Measurements from ENCODE around the gene TCF7. TPM values are rescaled to one million over a fixed set of nuclear protein-coding genes. Genes with fewer than 3 reads are reported as not detected.

TCF7 gene
- 2.7 TPM for polyA plus RNA-seq (2013, experiment 1 of 2; ENCODE audit: insufficient read length)
- 0.82 TPM for polyA plus RNA-seq (2013, experiment 2 of 2; ENCODE audit: insufficient read length)

DNA sequence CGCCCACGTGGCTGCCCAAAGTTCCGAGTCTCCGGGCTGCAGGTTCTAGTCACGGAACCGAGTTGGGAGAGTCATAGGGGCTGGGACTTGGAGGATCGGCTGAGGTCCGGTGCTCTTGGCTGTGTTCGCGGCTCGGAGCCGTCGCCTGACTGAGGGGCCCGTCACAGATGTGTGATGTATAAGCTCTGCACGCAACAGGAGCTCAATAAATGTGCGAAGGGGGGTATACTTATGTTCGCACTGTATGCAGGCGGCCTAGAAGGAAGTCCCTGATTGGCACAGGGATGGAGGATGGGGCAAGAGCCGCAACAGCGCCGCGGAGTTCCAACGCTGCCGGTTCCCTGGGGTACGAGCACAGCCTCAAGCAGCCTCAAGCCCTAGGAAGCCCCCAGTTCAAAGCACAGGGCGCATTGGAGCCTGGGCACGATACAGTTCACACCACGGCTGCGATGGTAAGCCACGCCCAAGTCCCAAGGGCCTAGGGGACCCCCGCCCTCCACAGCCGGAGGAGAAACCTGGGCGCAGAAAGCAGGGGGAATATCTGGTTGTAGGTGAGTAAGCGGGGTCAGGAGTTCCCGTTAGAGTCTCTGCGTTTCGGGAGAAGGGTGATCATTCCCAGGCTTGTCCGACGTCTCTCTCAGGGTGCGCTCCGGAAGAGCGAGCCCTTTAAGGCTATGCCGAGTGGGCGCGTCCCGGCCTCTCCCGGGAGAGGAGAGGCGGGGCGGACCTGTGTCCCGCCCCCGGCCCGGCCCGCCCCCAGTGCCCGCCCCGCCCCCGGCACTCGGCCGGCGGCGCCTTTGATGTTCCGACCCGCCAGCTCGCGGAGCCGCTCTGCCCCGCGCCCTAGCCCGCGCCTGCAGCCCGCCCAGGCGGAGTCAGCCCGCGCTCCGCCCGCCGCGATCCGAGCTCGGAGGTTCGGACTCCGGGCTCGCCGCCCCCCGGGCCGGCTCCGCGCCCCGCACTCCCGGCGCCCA, at the start of gene TCF7:
TSS of gene TCF7 (plus strand) at position 780 of the 974 bp plus-strand sequence. CDS start 226 bp downstream, outside the sequence.
- peak; percentile 76 for DNase-seq

DNA sequence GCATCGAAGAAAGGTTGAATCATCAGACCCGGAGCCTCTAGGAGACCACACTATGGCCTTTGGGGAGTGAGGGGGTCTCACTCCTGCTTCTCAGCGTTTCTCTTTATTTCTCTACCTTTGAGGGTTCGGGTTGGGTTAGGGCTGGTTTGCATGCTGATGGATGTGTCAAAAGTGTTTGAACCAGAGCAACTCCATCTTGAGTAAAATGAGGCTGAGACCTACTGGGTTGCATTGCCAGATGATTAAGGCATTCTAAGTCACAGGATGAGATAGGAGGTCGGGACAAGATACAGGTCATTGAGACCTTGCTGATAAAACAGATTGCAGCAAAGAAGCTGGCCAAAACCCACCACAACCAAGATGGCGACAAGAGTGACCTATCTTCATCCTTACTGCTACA, 44.9 kb upstream of the TCF7 start:
- DNase-seq, result no peak

DNA sequence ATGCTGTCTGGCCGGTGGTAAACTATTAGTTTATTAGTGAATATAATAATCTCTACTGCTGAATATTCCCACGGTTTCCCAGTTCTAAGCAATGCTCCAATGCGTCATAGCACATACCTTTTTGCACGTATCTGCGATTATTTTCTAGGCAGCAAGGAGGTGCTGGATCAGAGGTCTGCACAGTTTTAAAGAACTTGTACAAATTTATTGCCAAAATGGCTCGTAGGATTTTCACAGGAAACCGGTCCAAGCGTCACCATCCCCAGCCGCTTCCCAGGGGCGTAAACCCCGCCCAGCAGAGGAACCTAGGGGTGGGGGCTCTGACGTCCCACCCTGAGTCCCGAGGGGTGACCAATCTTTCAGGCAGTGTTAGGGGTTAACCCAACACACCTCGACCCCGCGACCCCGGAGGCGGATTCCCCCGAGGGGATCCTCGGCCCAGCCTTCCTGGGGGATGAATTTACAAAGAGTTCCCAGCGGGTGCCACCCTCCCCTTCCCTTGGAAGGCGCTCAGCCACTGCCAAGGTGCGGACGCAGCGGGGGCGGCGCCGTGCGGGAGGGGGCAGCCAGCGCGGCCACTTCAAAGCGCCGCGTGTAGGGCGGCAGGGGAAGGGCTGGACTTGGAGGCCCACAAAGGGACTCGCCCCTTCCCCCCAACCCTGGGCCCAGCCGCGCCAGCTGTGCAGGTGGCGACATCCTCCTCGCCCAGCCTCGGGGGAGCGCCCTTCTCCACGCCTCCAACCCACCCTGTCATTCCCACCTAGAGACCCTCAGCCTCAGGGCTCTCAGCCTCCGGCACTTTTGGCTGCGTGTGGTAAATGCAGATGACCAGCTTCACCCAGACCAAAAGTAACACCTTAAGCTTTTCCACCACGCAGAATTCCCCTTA, 43.5 kb upstream of the TCF7 start:
- no peak for DNase-seq

DNA sequence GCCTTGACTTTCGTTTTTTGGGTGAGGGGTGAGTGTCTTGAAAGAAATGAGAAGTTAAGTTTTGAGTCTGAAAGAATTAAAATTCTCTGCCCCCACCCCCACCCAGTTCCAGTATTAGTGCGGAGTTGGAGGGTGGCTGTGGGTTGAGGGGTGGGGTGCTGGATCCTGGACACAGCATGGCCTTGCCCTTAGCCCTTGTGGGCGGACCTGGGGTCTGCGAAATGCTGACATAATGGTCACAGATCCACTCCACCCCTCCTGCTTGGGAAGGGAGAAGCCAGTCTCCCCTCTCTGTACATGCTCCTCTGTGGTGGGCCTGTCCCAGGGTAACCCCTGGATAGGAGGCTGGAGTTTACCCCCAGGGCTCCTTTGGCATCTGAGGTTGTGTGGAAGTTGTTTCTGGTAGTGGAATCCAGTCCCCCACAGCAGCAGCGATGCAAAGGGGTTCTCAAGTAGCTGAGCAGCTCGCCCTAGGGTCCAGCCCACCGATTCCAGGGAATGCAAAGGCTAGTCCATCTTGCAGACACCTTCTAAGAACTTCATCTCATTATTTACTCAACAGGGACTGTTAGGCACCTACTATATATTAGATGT, 42.8 kb upstream of the TCF7 start:
- no peak for DNase-seq

DNA sequence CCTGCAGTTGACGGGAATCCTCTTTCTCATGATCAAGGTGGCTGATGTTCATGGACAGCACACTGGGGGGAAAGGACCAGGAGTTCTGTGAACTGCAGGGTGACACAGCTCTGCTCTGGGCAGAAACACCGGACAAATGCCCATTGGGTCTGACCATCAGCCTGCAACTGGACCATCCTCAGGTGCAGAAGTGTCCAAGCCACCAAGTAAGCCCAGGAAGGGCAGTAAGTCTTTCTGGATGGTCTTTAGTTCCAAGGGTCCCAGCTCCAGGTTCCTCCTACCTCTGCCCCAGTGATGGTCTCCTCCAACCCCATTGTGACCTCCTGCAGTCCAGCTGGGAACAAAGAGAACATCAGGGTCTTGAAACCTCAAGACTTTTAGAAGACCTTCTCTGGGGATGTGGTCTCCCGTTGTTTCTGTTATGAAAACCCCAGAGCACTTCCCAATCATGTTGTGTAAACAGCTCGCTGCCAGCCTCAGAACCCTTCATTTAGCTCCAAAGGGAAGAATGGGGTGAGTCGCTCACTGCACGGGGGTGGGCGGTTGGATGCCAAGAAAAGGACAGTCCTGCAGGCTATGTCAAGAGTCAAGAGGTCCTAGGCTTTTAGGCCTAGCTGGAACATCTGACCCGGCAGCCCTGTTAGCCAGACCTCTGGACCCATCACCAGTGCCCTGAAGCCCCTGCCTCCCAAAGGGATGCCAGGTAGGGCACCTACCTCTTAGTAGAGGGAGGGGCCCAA, 41.8 kb upstream of the TCF7 start:
- DNase-seq, result no peak

DNA sequence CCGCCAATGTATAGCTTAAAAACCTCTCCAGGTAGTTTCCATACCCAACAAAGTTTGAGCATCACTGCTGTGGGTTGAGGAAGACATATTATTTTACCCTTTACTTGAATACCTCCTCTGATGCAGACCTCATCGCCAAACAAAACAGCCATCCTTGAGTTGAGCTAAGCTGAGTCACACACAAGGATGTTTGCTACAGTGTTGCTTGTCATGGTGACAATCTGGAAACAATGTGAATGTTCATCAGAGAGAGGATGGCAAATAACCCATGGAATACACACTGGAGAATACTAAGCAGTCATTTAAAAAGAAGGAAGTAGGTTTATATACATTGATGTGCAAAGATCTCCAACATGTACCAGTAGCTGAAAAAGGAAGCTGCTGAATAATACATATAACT, 41.1 kb upstream of the TCF7 start:
- DNase-seq, result peak; percentile 45

DNA sequence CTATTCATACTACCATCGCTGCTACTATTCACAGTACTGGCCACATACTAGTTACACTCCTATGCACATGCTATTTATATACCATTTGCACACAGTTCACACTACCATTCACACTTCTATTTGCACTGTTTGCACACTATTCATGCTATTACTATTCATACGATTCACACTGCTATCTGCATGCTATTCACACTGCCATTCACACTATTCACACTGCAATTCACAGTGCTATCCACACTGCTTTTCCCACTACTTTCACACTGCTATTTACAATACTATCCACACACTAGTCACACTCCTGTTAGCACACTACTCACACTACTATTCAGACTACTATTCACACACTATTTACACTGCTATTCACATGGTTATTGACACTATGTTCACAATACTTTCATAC, 39.4 kb upstream of the TCF7 start:
- DNase-seq, result no peak

DNA sequence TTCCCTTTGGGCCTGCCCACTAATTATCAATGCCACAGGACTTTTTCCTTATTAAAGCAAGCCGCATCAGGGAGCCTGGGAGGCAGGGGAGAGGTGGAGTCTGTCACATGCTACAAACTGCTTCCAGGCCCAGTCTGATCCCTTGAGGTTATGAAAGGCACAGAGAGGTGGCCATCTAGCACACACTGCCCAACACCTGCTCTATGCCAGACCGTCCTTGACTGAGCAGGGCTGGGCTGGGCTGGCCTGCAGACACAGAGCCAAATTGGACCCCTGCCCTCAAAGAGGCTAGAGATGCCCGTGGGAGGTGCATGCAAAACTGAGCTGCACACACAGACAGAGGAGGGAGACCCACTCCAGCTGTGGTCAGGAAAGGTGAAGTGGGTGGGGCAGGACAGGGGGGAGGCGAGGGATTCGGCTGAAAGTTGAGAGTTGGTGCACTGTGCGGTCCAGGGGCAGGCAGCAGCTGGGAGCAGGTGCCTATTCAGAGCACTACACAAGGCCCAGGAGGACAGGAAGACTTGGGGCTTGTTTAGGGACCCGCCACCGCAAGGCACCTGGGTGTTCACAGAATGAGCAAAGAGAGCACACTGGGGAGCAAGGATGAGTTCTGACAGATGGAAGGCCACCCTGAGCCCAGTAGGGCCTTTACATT, 36.4 kb upstream of the TCF7 start:
- no peak for DNase-seq

DNA sequence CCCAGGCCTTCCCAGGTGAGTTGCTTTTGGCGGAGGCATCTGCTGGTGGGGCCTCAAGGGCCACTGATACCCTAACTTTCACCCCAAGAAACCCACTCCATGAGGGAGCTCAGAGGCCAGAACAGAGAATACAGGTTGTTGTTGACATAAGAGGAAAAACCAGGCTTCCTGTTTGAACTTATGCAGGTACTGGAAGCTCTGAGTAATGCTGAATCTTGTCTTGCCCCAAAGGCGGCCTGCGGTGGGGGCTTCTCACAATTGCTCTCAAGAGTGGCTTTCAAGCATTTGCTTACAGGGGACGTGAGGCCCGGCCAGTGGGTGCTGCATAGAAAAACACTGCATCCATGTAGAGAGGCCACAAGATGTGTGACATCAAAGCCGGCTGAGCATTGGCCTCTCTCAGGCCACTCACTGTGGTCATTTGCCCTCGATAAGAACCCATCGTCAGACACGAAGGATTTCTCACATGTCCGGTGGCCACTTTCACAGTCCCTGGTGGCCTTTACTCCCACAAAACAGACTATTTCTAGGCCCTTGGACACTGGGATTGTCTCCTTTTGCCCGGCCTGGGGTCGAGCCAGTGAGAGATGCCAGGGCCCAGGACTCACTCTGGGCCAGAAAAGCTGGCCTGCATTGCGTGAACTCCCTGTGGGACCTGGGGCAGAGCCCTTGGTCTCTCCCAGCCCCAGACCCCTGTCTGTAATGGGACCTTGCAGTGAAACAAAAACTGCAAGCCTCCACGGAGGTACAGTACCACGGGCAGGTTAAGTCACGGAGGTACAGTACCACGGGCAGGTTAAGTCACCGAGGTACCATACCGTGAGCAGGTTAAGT, 34.5 kb upstream of the TCF7 start:
- no peak for DNase-seq

DNA sequence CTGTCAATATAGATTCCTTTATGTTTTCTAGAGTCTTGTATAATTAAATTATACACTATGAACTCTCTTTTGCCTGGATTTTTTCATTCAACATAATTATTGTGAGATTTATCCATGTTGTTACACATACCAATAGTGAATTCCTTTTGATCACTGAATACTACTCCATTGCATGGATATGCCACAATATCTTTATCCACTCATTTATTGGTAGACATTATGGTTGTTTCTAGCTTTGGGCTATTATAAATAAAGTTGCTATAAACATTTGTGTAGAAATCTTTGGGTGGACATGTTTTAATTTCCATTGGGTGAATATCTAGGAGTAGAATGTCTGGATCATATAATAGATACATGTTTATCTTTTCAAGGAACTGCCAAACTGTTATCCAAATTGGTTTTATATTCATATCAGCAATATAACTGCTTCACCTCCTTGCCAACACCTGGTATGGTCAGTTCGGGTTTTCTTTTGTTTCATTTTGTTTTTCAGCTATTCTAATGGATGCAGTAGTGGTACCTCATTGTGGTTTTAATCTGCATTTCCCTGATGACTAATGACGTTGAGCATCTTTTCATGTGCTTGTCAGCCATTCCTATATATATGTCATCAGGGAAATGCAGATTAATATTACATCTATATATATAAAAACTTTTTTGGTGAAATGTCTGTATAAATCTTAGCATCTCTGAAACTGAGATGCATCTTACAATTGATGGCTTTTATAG, 32.1 kb upstream of the TCF7 start:
- DNase-seq, result peak; percentile 41

DNA sequence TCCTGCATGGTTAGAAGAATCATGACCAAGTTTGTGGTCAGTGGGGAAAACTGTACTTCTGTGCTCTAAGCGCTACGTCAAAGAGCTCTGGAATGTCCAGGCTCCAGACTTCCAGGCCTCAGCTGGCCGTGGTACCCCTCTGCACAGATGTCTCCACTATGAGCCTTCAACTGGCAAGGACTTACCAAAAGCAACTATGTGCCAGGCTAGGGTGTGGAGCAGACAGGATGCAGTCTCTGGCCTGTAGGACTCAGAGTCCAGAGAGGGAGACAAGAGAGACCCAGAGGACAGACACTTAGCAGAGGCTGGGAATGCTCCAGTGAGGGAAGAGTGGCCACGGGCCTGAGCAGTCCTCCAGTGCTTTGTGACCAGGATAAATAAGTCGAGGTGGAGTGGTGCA, 31.0 kb upstream of the TCF7 start:
- DNase-seq, result peak; percentile 3

DNA sequence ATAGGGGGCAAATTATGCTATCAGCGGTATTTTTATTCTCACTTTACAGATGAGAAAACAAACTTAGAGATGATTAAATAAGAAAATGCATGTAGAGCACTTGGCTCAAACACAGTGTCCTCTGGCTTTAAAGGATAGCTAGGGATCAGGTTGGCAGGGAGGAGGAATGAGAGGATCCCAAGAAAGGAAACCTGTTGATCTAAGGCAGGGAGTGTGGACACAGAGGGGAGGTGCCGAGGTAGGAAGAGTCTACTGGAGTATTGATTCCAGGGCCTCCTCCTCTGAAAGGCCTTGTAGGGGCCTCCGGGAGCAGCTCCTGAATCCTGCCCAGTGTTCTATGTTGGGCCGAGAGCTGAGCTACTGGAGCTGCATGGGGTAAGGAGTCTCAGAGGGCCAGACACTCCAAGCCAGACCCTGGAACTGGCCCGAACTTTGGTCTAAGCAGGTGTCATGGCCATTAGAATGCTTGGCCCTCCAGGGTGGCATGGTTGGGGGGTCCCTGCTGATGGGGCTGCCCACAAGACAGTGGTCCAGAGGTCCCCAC, 30.4 kb upstream of the TCF7 start:
- no peak for DNase-seq

DNA sequence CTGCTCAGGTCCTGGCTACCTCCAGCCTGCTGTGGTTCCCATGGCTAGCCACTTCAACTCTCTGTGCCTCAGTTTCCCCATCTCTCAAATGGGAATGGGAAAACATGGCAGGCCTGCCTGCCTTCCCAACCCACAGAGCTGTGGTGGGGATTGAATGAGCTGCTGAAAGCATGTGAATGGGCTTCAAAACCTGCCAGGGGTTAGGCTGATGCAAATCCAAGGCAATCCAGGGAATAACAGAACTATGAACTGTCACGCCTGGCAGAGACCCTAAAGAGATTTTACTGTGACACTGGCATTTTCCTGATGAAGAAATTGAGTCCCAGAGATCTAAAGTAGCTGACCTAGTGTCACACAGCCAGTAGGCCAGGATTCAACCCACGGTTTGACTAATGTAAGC, 29.9 kb upstream of the TCF7 start:
- DNase-seq, result no peak

DNA sequence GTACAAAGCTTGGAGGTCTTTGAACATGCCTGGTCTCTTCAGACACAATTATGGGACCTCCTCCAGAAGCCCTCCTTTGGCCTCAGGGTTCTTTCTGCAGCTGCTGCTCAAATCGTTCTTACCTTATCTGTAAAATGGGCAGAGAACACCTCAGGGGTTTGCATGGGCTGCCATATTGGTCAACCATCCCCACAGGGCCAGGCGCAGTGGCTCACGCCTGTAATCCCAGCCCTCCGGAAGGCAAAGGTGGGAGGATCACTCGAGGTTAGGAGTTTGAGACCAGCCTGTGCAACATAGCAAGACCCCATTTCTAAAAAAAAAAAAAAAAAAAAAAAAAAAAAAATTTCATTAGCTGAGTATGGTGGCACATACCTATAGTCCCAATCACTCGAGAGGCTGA, 29.1 kb upstream of the TCF7 start:
- DNase-seq, result no peak

DNA sequence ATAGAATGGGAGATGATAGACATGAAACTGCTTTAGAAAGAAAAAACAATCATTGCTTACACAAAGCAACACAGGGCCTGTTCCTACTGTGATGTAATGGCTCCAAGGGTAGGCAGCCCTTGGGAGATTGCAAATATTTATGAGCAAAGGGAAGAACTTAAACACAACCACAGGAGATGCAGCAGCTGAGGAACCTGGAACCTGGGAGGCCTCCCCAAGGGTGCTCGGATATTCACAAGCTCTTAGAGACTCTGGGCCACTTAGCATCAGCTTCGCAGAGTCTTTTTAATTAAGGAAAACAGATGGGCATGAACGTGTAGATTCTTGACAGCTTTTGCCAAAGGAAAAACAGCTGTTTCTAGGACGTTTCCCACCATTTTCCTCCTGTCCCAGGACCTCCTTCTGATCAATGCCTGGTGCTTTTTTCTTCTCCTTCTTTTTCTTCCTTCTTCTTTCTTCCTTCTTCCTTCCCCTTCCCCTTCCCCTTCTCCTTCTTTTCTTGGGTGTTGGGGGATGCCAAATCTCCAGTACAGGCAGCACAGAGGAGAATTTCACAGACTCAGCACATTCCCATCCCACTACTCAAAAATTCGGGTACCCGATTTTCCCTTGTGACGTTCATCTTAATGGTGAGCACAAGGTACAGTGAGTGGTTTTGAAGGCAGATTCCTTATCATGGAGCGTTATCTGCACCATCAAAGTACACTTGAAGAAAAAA, 28.1 kb upstream of the TCF7 start:
- no peak for DNase-seq

DNA sequence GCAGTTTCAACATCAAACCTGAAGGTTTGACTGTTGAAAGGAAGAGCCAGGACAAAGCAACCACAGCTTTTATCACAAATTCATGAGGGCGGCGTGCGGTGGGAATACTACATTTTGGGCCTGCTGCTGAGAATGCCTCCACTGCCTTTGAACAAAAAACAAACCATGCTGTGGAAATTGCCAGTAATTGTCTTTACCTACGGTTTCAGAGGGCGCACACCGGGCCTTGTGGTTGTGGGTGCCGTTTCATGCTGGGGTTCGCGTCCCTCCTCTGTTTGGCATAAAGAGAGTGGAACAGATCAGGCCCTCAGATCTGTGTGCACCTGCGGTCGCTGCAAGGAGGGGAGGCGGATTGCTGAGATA, 27.6 kb upstream of the TCF7 start:
- no peak for DNase-seq

DNA sequence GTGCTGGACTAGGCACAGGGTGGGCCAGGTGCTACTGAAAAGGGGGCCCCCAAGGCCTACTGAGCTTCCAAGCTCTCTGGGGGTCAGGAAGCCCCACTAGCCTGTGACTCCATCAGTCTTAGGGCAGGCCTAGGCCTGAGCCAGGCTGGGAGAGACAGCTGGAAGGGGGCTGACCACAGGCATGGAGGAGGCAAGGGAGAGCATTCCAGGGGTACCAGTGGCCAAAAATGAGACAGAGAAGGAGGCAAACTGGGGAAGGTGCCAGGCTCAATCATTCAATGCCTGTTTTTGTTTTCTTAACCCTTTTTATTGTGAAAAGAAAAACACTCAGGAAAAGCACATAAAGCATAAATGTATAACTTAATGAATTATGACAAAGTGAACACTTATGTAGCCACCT, 26.2 kb upstream of the TCF7 start:
- peak; percentile 36 for DNase-seq

DNA sequence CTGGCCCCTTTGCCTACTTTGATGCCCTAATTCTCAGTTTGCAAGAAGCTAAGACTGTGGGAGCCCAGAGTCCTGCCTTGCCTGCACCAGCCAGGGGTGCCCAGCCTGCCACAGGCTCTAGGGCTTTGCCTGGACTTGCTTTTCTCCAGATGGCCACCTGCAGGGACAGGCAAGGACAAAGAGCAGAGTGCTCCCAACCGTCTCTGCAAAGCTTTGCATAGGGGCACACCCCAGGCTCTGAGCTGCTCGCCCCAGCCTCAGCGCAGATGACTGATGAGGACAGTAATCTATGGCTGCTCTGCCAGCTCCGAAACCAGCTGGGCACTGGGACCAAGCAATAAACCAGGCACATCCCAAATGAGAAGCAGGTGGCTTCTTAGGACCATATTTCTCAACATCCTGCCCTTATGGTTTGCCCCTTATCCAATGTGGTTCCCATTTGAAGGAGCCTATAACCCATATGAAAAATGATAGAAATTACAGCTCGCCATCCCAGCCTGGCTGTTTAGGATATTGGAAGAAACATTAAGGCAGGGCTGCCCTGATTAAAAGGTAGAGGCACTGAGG, 25.4 kb upstream of the TCF7 start:
- DNase-seq, result no peak

DNA sequence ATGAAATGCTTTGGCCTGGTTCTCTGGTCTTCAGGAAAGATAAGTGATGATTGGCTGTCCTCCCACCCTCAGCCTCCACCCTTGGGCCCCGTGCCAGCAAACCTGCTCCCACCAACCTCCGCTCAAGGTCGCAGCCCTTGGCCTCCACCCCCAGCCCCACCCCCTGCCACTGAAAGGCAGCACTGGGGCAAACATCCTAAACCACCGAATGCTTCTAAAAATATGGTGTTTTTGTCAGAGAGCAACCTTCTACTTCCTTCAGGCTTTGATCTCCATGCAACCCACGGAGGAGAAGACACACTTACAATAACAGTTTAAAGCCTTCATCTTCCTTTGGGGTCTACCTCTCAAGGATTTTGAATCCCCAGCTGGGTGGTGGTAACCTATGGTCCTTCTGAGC, 24.0 kb upstream of the TCF7 start:
- no peak for DNase-seq
